Measurements from ENCODE around the gene SIX6.

The SIX6 gene

GRCh38 chr14:60512973-60513571, 4.1 kb downstream of the SIX6 start:
- DNase-seq (ENCODE audit: low read depth in 1 of 2, low spot score in 1 of 2): no peak

GRCh38 chr14:60514378-60514740, 5.4 kb downstream of the SIX6 start:
- DNase-seq (ENCODE audit: low read depth in 1 of 2, low spot score in 1 of 2): no peak

GRCh38 chr14:60514741-60515491, 6.0 kb downstream of the SIX6 start:
- DNase-seq (ENCODE audit: low read depth in 1 of 2, low spot score in 1 of 2): no peak

- DNase-seq (ENCODE audit: low read depth in 1 of 2, low spot score in 1 of 2): no peak
These were observed 6.8 kb downstream of the SIX6 start for GRCh38 chr14:60515511-60516289.

- DNase-seq (ENCODE audit: low read depth in 1 of 2, low spot score in 1 of 2): no peak
These were observed 23.5 kb downstream of the SIX6 start for GRCh38 chr14:60532442-60532841.

GRCh38 chr14:60537663-60538062, 28.7 kb downstream of the SIX6 start:
- no peak for DNase-seq (ENCODE audit: low read depth in 1 of 2, low spot score in 1 of 2)

GRCh38 chr14:60544659-60545058, 35.7 kb downstream of the SIX6 start:
- DNase-seq (ENCODE audit: low read depth in 1 of 2, low spot score in 1 of 2): no peak

- DNase-seq (ENCODE audit: low read depth in 1 of 2, low spot score in 1 of 2): no peak
These were observed 44.9 kb downstream of the SIX6 start for GRCh38 chr14:60553808-60554207.

GRCh38 chr14:60561845-60562746, 53.1 kb downstream of the SIX6 start:
- no peak for DNase-seq (ENCODE audit: low read depth in 1 of 2, low spot score in 1 of 2)
